HCT116 (cell line): Measurements from ENCODE around the gene ADD1. TPM values are rescaled to one million over a fixed set of nuclear protein-coding genes. Genes with fewer than 3 reads are reported as not detected.

Experiments used
- ATAC-seq: fragments of 200-7000 bp; cut with Tn5 transposase; 2 replicates; pipeline ENCODE4 v1.9.1; 2020; ENCODE audit warnings: mild to moderate bottlenecking, moderate library complexity
- BruUV-seq: library from RNA; stranded (reverse); fragments of 400-500 nt; replicated peaks from 2 replicates; lab custom pipeline; 2021; lab: Mats Ljungman, UMichigan
- CTCF ChIA-PET: fragments of 300-600 bp; sonication (Branson Sonifier 250); formaldehyde crosslinking; loops from one replicate; lab custom pipeline; 2021; ENCODE audit warnings: antibody characterized with exemption; lab: Charles Lee
- POLR2A ChIA-PET: fragments of 300-600, 350-600 bp; sonication (Branson Sonifier 250); formaldehyde crosslinking; loops from one replicate; lab custom pipeline; 2021; ENCODE audit warnings: antibody characterized with exemption; lab: Charles Lee
- RAD21 ChIA-PET, 2 experiments: fragments of 300-600 bp; sonication (Branson Sonifier 250); formaldehyde crosslinking; loops; one replicate each; lab custom pipeline; 2023; ENCODE audit warnings: low total read pairs in 2 of 2; ENCODE audit not compliant: uncharacterized antibody in 2 of 2, unreplicated experiment in 2 of 2, low non-redundant PET in 1 of 2; lab: Charles Lee
- DNase-seq: peaks from one replicate; pipeline ENCODE4 v3.0.0-alpha.2; 2010; ENCODE audit warnings: low read depth, low spot score
- H2AFZ ChIP-seq: fragments of 200-600 bp; shearing (Covaris generic), sonication (generic); 2 replicates; pipeline ENCODE4 v1.6.1; 2017; ENCODE audit warnings: low read depth, mixed run types, mixed read lengths, antibody characterized with exemption, low read length; ENCODE audit not compliant: poor library complexity, severe bottlenecking
- H3K27ac ChIP-seq: 2 replicates; pipeline ENCODE4 v1.5.1; 2012; ENCODE audit warnings: low read depth, low read length
- H3K27me3 ChIP-seq: fragments of 200-600 bp; sonication (generic); 2 replicates; pipeline ENCODE4 v1.6.1; 2016; ENCODE audit warnings: mixed run types, low read length, mixed read lengths; ENCODE audit not compliant: insufficient read depth
- H3K36me3 ChIP-seq, 2 experiments: fragments of 200-500 bp in 1 of 2; fragments of 200-600 bp in 1 of 2; sonication (Bioruptor generic) in 1 of 2; sonication (generic) in 1 of 2; 2 replicates each; pipeline versions ENCODE4 v1.5.1 to v1.6.1; 2014 to 2016; ENCODE audit warnings: low read length in 2 of 2, inconsistent platforms in 1 of 2, mixed read lengths in 1 of 2, mixed run types in 1 of 2; ENCODE audit not compliant: insufficient read depth in 2 of 2, control insufficient read depth in 1 of 2
- H3K4me1 ChIP-seq, 2 experiments: fragments of 200-600 bp in 1 of 2; sonication (generic) in 1 of 2; 2 replicates each; pipeline versions ENCODE4 v1.5.1 to v1.6.1; 2012 to 2017; ENCODE audit warnings: low read length in 2 of 2, inconsistent platforms in 1 of 2, mild to moderate bottlenecking in 1 of 2, mixed read lengths in 1 of 2, mixed run types in 1 of 2, moderate library complexity in 1 of 2; ENCODE audit not compliant: insufficient read depth in 2 of 2, control insufficient read depth in 1 of 2
- H3K4me2 ChIP-seq: fragments of 200-600 bp; sonication (generic); 2 replicates; pipeline ENCODE4 v1.6.1; 2017; ENCODE audit warnings: mixed run types, low read length, mixed read lengths
- H3K4me3 ChIP-seq, 2 experiments: fragments of 200-600 bp in 1 of 2; sonication (generic) in 1 of 2; replicated peaks in 1 of 2; 2 replicates each; pipeline ENCODE4 v1.5.1; 2011 to 2016; ENCODE audit warnings: low read length in 2 of 2, control low read depth in 1 of 2, low read depth in 1 of 2, mild to moderate bottlenecking in 1 of 2, mixed read lengths in 1 of 2, mixed run types in 1 of 2
- H3K79me2 ChIP-seq: fragments of 200-600 bp; sonication (generic); 2 replicates; pipeline ENCODE4 v1.6.1; 2017; ENCODE audit warnings: mild to moderate bottlenecking, mixed run types, low read length, moderate library complexity, mixed read lengths; ENCODE audit not compliant: insufficient read depth
- H3K9ac ChIP-seq: fragments of 200-600 bp; sonication (generic); 2 replicates; pipeline ENCODE4 v1.6.1; 2016; ENCODE audit warnings: low read length, mixed read lengths
- H3K9me2 ChIP-seq: fragments of 200-600 bp; sonication (generic), shearing (Covaris generic); 2 replicates; pipeline ENCODE4 v1.6.1; 2017; ENCODE audit warnings: mixed run types, mild to moderate bottlenecking, moderate library complexity; ENCODE audit not compliant: insufficient read depth
- H3K9me3 ChIP-seq, 2 experiments: fragments of 200-500 bp in 1 of 2; fragments of 200-600 bp in 1 of 2; sonication (Bioruptor generic) in 1 of 2; sonication (generic) in 1 of 2; 2 replicates each; pipeline ENCODE4 v1.6.1; 2014 to 2017; ENCODE audit warnings: low read length in 2 of 2, mixed read lengths in 2 of 2, inconsistent platforms in 1 of 2, low read depth in 1 of 2, mild to moderate bottlenecking in 1 of 2, mixed run types in 1 of 2, moderate library complexity in 1 of 2; ENCODE audit not compliant: control insufficient read depth in 1 of 2, insufficient read depth in 1 of 2
- H4K20me1 ChIP-seq: fragments of 200-600 bp; sonication (generic), shearing (Covaris generic); 2 replicates; pipeline ENCODE4 v1.6.1; 2017; ENCODE audit warnings: mixed run types, mild to moderate bottlenecking, moderate library complexity; ENCODE audit not compliant: insufficient read depth
- CEBPB ChIP-seq: IDR thresholded peaks from 2 replicates; pipeline ENCODE4 v1.6.1; 2012; ENCODE audit warnings: low read depth
- CTCF ChIP-seq, 3 experiments: fragments of 200-600 bp in 1 of 3; sonication (generic) in 1 of 3; IDR thresholded peaks in 2 of 3; conservative IDR thresholded peaks in 1 of 3; 2 replicates each; pipeline ENCODE4 v1.5.1; 2012 to 2017; ENCODE audit warnings: low read depth in 2 of 3, low read length in 2 of 3, antibody characterized with exemption in 1 of 3, borderline replicate concordance in 1 of 3, control low read depth in 1 of 3, mild to moderate bottlenecking in 1 of 3, mixed read lengths in 1 of 3, mixed run types in 1 of 3, moderate library complexity in 1 of 3; ENCODE audit not compliant: insufficient read depth in 1 of 3
- EZH2 ChIP-seq: fragments of 200-600 bp; sonication (generic); IDR thresholded peaks from 2 replicates; pipeline ENCODE4 v1.6.1; 2017; ENCODE audit warnings: antibody characterized with exemption, mixed run types
- FOSL1 ChIP-seq: IDR thresholded peaks from 2 replicates; pipeline ENCODE4 v1.6.1; 2012; ENCODE audit warnings: low read depth
- MAX ChIP-seq: IDR thresholded peaks from 2 replicates; pipeline ENCODE4 v1.6.1; 2012
- RAD21 ChIP-seq: IDR thresholded peaks from 2 replicates; pipeline ENCODE4 v1.6.1; 2012; ENCODE audit warnings: low read depth, mild to moderate bottlenecking
- TCF7L2 ChIP-seq: IDR thresholded peaks from 2 replicates; pipeline ENCODE4 v1.7.0; 2011; ENCODE audit warnings: borderline replicate concordance, inconsistent platforms; ENCODE audit not compliant: insufficient read depth, insufficient read length; ENCODE audit errors: extremely low read depth
- intact Hi-C: fragments of 100-400 bp; cut with micrococcal nuclease; formaldehyde crosslinking; loops from 2 replicates; pipeline ENCODE4 v1.10.0; 2022
- total RNA-seq: library from RNA; stranded (reverse); gene quantifications from one replicate; pipeline ENCODE4 v1.2.1, GENCODE V29; 2021; ENCODE audit not compliant: unreplicated experiment

The ADD1 gene
- total RNA-seq, 1 experiment from 2014 or later: 139 TPM

GRCh38 chr4:2816401-2816954 is 27.2 kb upstream of the ADD1 start:
- no peak for ATAC-seq
- Histone ChIP-seq H3K36me3 (peaks cover 0 to 4% of the 10 kb centered on the region in 2 experiments; a peak in 3 of 4 replicates), H3K79me2 (peaks cover 53% of the 10 kb centered on the region), H2AFZ (no peak overlapping the region), H3K4me2 (no peak overlapping the region), H3K4me3 (no peak overlapping the region), H3K9me3 (no peaks in the 10 kb centered on the region), H3K9ac (no peak overlapping the region), H3K27ac (no peak overlapping the region), H4K20me1 (no peaks in the 10 kb centered on the region), H3K9me2 (no peaks in the 10 kb centered on the region), H3K4me1 (peaks cover 19 to 45% of the 10 kb centered on the region in 2 experiments; a peak in 3 of 4 replicates), H3K27me3 (no peaks in the 10 kb centered on the region)
- no TSS peak for BruUV-seq
- ChIA-PET RAD21 (no interaction called here), POLR2A (no interaction called here), CTCF (no interaction called here)
- TF ChIP-seq CTCF (IDR thresholded peaks at IDR 0.05 in 2 of 3, conservative IDR thresholded peaks at IDR 0.05 in 1 of 3; ENCODE audit: borderline replicate concordance in 1 of 3, insufficient read depth in 1 of 3, low read depth in 2 of 3, low read length in 2 of 3) (no peak), EZH2 (no peak), TCF7L2 (no peak), FOSL1 (no peak), RAD21 (no peak)
- DNase-seq: no peak
- intact Hi-C loops: no loop called here

GRCh38 chr4:2817137-2817536 is 26.5 kb upstream of the ADD1 start:
- Histone ChIP-seq H4K20me1 (no peaks in the 10 kb centered on the region), H3K79me2 (peaks cover 46% of the 10 kb centered on the region), H3K4me1 (peaks cover 14 to 39% of the 10 kb centered on the region in 2 experiments; a peak in 3 of 4 replicates), H3K9ac (0 out of 2 replicates have a peak overlapping the region, but pooled peaks have one; percentile 86), H3K9me2 (no peaks in the 10 kb centered on the region), H3K9me3 (no peaks in the 10 kb centered on the region), H3K27me3 (no peaks in the 10 kb centered on the region)
- RAD21 ChIA-PET: no interaction called here
- DNase-seq: no peak
- no TSS peak for BruUV-seq
- intact Hi-C loops: no loop called here
- CTCF ChIA-PET: no interaction called here
- POLR2A ChIA-PET: interaction anchor here (1.5 kb wide), 1 partner anchor 22 kb away, joined by 3 read pairs; no protein-coding TSS in a partner anchor
- TF ChIP-seq CEBPB: no peak
- no peak for TF ChIP-seq MAX
- TF ChIP-seq, all 23 proteins: peak for 0
- H3K36me3 ChIP-seq: peaks cover 0 to 4% of the 10 kb centered on the region in 2 experiments; a peak in 3 of 4 replicates
- peak overlapping the region; percentile 84; the same call in 1 of the 2 replicates for H3K27ac ChIP-seq
- H2AFZ ChIP-seq: no peak overlapping the region
- H3K4me3 ChIP-seq: no peak overlapping the region
- H3K4me2 ChIP-seq: peak overlapping the region; percentile 76
- no peak for ATAC-seq
